Nephron progenitor cell (in vitro differentiated cells): ENCODE results near the gene HNMT.
A peak's percentile ranks its signal among the peaks of the same experiment; 100 is the strongest.

Experiments
- DNase-seq: peaks from one replicate; pipeline ENCODE4 v3.0.0; 2021
- H3K27ac Mint-ChIP-seq: 2 replicates; pipeline ENCODE4 v1.8.0; 2021; ENCODE audit warnings: mild to moderate bottlenecking, moderate library complexity, mixed read lengths
- H3K27me3 Mint-ChIP-seq: 2 replicates; pipeline ENCODE4 v1.8.0; 2021; ENCODE audit warnings: mild to moderate bottlenecking, low read depth, mixed read lengths; ENCODE audit not compliant: poor library complexity
- H3K36me3 Mint-ChIP-seq: 2 replicates; pipeline ENCODE4 v1.8.0; 2021; ENCODE audit warnings: low read depth, mixed read lengths
- H3K4me1 Mint-ChIP-seq: 2 replicates; pipeline ENCODE4 v1.8.0; 2021; ENCODE audit warnings: mixed read lengths
- H3K4me3 Mint-ChIP-seq: 2 replicates; pipeline ENCODE4 v1.8.0; 2021; ENCODE audit warnings: mild to moderate bottlenecking, moderate library complexity, mixed read lengths
- H3K9me3 Mint-ChIP-seq: 2 replicates; pipeline ENCODE4 v1.8.0; 2021; ENCODE audit warnings: mild to moderate bottlenecking, moderate library complexity, mixed read lengths
- TF ChIP-seq, protein P1 (sequence below): fragments of 200-600 bp; sonication (generic); IDR thresholded peaks from 2 replicates; pipeline ENCODE4 v1.5.0; 2021; ENCODE audit warnings: antibody characterized with exemption

Gene HNMT

DNA sequence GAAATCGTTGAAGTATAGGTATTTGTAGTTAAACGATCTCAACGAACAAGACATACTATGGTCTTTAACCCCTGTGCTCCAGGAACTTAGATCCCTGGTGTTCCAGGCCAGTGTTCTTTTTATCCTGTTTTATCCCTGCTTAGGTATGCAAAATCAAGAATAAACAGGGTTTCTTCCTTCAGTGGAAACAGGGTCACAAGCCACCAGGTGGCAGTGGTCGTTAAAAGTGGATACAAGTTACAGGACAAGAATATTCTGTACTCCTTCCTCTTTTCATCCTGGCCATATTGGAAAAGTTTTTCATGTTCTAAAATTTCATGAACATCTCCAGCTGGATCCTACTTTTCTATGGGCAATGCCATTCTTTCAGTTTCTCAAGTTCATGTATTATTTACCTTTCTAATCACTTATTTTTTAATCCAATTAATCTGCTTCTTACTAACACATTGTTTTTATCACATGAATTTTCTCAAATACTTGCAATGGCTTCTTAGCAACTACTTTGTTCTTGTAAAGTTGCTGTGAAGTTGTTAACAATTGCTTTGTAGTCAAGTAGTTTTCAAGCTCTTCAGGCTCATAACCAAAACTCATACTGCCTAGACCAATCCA, 16.4 kb upstream of the HNMT start:
- no peaks in the 10 kb centered on the region for H3K9me3 Mint-ChIP-seq
- H3K27ac Mint-ChIP-seq: no peak overlapping the region
- TF ChIP-seq, protein P1, sequence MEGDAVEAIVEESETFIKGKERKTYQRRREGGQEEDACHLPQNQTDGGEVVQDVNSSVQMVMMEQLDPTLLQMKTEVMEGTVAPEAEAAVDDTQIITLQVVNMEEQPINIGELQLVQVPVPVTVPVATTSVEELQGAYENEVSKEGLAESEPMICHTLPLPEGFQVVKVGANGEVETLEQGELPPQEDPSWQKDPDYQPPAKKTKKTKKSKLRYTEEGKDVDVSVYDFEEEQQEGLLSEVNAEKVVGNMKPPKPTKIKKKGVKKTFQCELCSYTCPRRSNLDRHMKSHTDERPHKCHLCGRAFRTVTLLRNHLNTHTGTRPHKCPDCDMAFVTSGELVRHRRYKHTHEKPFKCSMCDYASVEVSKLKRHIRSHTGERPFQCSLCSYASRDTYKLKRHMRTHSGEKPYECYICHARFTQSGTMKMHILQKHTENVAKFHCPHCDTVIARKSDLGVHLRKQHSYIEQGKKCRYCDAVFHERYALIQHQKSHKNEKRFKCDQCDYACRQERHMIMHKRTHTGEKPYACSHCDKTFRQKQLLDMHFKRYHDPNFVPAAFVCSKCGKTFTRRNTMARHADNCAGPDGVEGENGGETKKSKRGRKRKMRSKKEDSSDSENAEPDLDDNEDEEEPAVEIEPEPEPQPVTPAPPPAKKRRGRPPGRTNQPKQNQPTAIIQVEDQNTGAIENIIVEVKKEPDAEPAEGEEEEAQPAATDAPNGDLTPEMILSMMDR: peak; percentile 62
- peaks cover 34% of the 10 kb centered on the region for H3K4me1 Mint-ChIP-seq
- H3K36me3 Mint-ChIP-seq: no peaks in the 10 kb centered on the region
- peaks cover 5% of the 10 kb centered on the region for H3K27me3 Mint-ChIP-seq
- peak; percentile 59 for DNase-seq
- H3K4me3 Mint-ChIP-seq: no peak overlapping the region

DNA sequence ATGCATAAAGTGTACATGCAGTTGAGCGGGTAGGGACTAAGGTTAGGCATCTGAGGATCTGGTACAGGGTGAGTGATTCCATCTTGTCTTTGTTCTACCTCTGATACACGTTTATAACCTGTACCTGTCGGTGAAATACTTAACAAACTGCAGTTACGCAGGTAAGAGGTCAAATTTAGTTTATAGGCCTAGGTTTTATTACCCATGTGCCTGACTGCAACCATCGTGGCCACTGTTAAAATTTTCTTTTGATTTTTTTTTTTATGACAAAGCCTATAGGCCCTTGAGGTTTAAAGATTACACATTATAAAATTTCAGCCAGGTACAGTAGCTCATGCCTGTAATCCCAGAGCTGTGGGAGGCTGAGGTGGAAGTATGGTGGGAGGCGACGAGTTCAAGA, 15.4 kb upstream of the HNMT start:
- Mint-ChIP-seq H3K4me3 (no peak overlapping the region), H3K27me3 (peaks cover 5% of the 10 kb centered on the region), H3K9me3 (no peaks in the 10 kb centered on the region), H3K27ac (no peak overlapping the region), H3K4me1 (peaks cover 33% of the 10 kb centered on the region), H3K36me3 (no peaks in the 10 kb centered on the region)
- TF ChIP-seq, protein P1: no peak
- DNase-seq: no peak

DNA sequence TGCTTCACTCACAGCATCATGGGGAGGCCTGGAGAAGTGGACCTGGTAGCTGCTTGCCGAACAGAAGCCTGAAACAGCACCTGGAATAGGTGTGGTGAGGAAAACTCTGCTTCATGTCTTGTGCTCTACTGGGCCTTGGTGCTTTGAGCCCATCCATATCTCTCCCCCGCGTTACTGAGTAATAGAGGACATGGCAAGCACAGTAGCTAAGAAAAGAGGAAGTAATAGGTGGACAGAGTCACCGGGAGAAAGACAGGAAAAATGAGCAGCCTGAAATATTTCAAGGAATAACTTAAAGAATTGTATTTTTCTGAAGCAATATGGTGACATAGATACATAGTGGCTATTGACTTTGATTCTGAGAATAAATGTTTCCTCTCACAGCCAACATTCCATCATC, 14.0 kb upstream of the HNMT start:
- Mint-ChIP-seq H3K27me3 (no peaks in the 10 kb centered on the region), H3K36me3 (no peaks in the 10 kb centered on the region), H3K9me3 (no peaks in the 10 kb centered on the region), H3K4me1 (peaks cover 28% of the 10 kb centered on the region), H3K4me3 (no peak overlapping the region), H3K27ac (no peak overlapping the region)
- TF ChIP-seq, protein P1: no peak
- DNase-seq: no peak

DNA sequence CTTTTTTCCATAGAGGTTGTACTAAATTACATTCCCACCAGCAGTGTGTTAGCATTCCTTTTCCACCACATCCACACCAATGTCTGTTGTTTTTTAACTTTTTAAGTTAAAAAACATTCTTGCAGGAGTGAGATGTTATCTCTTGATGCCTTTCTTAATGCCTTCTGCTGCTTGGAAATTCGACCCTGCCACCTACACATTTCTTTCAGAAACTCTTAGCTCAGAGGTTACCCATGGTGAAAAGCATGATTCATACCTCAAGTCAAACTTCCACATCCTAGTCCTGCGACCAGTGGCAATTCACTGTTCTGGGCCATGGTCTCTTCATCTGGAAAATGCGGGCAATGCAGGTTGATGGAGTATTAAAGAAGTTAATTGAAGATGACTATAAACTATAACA, 12.7 kb upstream of the HNMT start:
- no peaks in the 10 kb centered on the region for H3K9me3 Mint-ChIP-seq
- TF ChIP-seq, protein P1: no peak

DNA sequence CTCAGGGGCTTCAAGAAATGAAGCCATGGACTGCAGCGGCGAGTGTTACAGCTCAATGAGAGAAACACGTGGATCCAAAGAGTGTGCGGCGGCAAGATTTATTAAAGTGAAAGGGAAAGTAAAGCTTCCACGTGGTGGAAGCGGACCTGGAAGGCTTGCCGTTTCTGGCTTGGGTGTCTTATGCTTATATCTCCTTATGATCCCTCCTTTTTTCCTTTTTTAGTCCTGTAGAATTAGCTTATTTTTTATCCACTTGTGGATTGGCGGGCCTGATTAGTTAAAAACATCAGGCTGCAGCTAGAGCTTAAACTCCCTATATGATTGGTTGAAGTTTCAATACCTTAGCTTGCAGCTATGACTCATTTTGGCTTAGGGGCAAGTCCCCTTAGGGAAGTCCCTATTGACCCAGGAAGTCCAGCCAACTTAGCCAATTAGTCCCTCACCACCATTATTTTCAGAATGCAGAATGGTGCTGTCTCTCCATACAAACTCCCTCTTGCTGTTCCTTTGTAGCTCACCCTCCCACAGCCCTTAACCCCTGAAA, 11.6 kb upstream of the HNMT start:
- TF ChIP-seq, protein P1: no peak
- peaks cover 21% of the 10 kb centered on the region for H3K4me1 Mint-ChIP-seq
- no peaks in the 10 kb centered on the region for H3K27me3 Mint-ChIP-seq
- no peak for DNase-seq
- no peaks in the 10 kb centered on the region for H3K36me3 Mint-ChIP-seq
- no peaks in the 10 kb centered on the region for H3K9me3 Mint-ChIP-seq
- no peak overlapping the region for H3K4me3 Mint-ChIP-seq
- no peak overlapping the region for H3K27ac Mint-ChIP-seq

More for the DNA sequence above, 12.7 kb upstream of the HNMT start:
- H3K4me3 Mint-ChIP-seq: no peak overlapping the region
- peaks cover 28% of the 10 kb centered on the region for H3K4me1 Mint-ChIP-seq
- no peak for DNase-seq
- H3K27me3 Mint-ChIP-seq: no peaks in the 10 kb centered on the region
- no peak overlapping the region for H3K27ac Mint-ChIP-seq
- H3K36me3 Mint-ChIP-seq: no peaks in the 10 kb centered on the region

DNA sequence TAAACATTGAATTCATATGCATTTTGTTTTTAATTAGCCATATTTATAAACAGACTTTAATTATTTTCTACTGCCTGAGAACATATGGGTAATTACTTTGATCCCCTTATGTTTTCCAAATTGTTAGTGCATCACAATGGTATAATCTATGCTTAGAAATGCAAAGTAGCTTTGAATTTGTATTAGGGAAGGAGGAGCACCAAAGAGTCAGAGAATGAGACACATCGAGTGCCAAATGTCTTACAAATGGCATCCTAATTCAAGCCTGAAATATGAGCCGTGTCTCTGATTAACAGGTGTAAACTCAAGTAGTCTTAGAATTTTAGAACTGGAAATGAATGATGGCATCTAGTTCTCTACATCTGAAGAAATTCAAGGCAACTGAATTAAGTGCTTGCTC, 8.7 kb upstream of the HNMT start:
- no peaks in the 10 kb centered on the region for H3K27me3 Mint-ChIP-seq
- TF ChIP-seq, protein P1: no peak
- no peak overlapping the region for H3K27ac Mint-ChIP-seq
- H3K4me3 Mint-ChIP-seq: no peak overlapping the region
- peaks cover 16% of the 10 kb centered on the region for H3K4me1 Mint-ChIP-seq
- no peak for DNase-seq
- no peaks in the 10 kb centered on the region for H3K36me3 Mint-ChIP-seq
- no peaks in the 10 kb centered on the region for H3K9me3 Mint-ChIP-seq
